Fibroblast of upper back skin (primary cell): Measurements from ENCODE around the gene MBLAC2.

Source experiments
- DNase-seq: peaks from one replicate; pipeline ENCODE4 v3.0.0-alpha.2; 2013

MBLAC2 gene

DNA sequence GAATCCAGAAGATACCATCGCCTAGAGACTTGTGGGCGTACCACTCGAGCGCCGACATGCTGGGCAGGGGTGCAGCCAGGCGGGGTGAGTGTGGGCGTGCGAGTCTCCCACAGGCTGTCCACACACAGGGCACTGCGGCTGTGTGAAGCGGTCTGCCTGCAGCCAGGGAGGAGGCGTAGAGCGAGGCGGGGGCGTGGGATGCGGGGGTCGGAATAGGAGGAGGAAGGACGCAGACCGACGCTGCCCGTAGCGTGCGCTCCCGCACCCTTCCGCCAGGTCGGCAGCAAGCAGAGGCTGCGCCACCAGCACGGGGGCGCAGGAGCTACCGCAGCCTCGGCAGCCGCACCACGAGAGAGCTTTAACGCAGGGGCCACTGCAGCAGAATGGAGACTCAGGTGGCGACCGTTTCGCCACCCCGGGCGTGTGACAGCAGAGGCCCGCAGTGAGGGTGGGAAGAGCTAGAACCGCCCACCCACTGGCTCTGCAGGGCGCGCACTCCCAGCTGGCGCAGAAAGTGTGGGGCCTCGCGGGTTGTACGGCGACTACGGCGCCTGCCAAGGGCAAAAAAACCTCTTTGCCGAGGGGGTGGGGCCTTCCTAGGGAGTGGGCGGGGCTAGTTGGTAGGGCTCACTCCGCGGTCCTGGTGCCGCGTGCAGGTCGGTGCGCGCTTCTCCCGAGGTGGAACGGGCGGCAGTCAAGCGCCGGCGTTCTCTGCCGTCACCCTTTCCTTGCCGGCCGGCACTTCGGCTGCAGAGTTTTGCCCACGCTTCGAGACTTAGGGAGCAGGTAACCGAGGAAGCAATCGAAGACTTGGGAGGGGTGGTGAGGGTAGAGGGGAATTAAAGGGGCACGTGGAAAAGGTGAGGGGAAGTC is at the start of gene MBLAC2, which contains the start of gene POLR3G:
Gene MBLAC2, minus strand, starts transcription at position 537 of the 873 bp plus-strand sequence. Its CDS starts 479 bp downstream, at position 58.
Gene POLR3G, plus strand, starts transcription at position 630 of the 873 bp plus-strand sequence. CDS start 10,704 bp downstream, outside the sequence.
- peak; percentile 90 for DNase-seq

DNA sequence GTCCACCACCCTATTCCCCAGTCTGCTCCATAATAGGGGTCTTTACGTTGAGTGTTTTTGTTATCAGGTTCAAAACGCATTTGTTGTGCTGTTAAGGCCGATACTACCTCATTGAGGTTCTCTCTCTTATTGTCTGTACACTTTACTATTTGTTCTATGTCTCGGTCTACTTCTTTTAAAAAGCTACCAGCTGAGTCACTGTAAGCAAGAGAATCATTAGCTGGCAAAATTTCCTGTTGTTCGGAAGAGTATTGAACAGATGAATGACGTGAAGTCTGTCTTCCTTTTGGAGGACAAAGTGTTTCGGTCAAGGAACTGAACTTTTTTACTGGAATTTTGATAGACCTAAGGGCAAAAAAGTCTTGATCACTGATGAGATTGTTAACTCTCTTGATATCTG is 44.5 kb upstream of the MBLAC2 start:
- no peak for DNase-seq

DNA sequence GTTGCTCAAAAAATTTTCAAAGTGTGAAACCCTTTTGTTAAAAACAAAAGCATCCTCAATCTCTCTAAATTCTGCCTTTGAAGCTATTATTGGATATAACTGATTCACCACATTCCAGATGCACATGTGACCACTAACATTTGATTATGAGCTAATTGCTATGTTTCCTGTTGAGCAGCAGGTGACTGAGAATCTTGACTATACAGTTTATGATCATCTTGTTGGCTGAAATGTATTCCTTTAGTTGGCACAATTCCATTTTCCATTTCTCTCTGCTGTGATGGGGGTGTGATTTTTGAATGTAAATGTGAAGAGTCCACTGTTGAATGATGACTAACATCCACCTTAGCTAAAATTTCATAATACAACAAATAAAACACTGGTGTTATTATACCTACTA is 44.1 kb upstream of the MBLAC2 start:
- peak; percentile 28 for DNase-seq

DNA sequence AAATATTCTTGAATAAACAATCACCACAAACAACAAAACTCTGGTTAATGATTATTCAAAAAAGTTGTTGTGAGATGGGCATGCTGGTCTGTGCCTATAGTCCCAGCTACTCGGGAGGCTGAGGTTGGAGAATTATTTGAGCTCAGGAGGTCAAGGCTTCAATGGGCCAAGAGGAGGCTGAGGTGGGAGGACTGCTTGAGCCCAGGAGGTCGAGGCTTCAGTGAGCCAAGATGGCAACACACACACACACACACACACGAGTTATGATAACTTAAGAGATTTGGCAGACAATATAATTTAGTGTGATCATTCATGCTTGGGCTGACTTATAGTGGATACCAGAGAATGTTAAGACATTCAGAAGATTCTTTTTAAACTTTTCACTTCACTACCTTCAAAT is 39.9 kb upstream of the MBLAC2 start:
- DNase-seq: no peak

DNA sequence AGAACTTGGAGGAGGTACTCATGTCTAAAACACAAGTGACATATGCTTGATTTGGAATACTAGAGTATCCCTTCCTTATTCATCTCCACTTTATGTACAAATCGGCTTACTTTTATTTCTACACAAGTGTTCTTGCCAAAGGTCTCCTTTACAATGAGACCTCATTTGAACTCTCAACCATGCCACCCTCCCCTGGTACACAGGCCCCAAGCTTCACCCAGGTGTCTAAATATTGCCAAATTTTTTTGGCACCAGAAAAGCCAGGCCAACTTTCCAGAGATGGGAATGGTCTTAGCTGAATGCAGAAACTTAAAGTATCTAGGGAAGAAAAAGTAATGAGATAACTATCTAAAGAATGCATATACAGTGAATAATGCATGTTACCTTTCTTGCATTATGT is 35.9 kb upstream of the MBLAC2 start:
- DNase-seq: no peak

DNA sequence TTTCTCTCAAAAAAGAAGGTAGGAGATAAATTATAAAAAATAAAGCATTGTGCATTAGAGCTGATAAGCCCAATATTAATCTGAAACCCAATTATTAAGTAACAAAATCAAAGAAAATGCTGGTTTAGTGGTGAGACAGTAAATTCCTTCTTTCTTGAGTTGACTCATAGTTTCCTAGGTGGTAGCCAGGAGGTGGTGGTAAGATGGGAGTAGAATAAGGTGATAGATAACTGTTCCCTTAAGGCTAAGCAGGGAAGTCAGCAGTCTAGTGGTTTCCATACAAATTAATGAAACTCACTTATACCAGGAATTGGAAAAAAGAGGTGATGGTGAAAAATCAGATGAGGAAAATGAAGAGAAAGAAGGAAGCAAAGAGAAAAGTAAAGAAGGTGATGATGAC is 31.6 kb upstream of the MBLAC2 start:
- no peak for DNase-seq

DNA sequence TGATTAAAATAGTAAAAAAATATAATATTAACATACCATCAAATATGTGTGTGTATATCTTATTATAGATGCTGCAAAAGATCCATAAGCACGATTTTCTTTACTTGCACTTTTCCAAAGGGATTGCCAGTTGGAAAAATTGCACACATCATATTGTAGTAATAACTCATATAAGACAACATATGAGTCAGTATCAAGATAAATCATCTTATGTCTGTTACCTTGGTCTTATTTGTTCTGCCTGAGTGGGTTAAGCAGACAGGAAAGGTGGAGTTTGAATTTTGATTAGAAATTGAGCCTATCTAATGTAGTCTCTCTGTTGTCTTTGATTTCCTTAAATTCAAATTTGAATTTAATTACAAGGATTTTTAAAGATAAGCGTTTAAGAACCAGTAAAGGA is 30.2 kb upstream of the MBLAC2 start:
- no peak for DNase-seq

DNA sequence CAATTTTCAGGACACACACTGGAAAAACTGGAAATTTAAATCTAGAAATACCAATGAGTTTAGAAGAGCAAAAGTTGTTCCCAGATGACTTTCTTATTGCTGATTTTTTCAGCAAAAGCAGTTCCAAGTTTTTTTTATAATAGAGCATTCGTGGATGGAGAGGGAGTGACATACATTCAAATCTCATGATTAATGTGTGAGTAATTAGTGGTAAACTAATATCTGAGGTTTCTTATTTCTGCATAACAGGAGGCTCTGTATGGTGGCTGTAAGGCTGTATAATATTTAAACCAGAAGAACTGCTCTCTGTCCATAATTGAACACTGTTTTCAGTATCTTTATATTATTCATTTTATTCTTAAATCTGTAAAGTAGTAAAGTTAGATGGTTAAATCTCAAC is 29.0 kb upstream of the MBLAC2 start:
- peak; percentile 8 for DNase-seq

DNA sequence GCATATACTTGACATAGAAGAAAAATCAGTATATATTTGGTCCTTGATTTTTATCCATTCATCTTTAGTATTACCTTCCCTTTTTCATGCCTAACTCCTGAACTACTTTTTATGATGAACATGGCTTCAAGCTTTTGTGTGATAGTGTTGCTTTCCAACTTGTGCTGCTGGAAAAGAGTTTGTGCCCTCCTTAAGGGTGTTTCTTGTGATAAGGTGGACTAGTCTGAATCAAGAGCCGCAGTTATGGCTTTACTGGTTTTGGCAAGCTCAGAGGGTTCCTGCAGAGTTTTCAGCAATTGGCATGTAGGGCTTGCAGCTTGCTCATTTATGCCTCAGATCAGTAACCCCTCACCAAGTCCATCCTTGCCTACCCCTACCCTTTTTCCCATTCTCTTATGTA is 20.6 kb upstream of the MBLAC2 start:
- DNase-seq: no peak

DNA sequence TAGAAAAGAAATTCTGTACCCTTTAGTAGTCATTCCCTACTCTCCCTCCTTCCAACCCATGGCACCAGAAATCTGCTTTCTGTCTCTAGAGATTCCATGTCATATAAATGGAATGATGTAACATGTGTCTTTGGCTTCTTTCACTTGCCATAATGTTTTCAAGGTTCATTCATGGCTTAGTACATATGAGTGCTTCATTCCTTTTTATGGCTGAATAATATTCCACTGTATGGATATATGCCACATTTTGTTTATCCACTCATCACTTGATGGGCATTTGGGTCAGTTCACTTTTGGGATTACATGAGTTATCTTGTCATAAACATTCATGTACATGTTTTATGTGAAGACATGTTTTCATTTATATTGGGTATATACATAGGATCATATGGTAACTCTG is 19.5 kb upstream of the MBLAC2 start:
- no peak for DNase-seq

DNA sequence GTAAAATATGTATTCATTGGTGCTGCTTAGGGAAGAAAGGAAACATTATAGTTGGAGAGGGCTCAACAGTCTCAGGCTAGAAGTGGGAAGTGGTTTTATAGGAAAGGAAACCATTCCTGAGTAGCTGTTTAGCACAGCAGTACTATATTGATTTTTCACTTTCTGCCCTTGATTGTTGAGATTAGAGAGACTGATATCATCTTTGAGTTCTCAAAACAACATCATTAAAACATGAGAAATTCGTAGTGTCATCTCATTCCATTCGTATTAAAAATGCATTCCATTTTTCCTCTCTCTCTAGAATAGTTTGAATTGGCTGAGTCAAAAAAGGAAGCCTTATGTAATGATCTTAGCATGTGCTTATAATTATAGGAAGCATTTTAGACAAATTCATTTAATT is 14.2 kb upstream of the MBLAC2 start:
- peak; percentile 71 for DNase-seq

DNA sequence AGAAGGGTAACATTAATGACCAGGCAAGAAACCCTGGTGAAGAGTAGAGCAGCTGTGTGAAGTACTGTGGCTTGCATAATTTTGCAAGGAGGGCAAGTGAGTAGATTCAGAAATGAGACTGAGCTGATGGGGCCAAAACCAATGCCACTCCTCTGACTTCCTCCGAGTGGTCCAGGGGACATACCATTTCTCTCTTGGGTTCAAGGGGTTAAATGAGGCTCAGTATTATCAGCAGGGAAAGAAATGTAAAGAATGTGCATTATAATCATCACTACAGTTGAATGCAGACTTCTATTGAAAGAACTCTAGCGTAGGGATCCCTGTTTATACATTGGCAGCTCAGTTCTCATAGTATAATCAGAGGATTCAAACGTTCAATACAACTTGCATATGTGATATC is 10.0 kb upstream of the MBLAC2 start:
- no peak for DNase-seq

DNA sequence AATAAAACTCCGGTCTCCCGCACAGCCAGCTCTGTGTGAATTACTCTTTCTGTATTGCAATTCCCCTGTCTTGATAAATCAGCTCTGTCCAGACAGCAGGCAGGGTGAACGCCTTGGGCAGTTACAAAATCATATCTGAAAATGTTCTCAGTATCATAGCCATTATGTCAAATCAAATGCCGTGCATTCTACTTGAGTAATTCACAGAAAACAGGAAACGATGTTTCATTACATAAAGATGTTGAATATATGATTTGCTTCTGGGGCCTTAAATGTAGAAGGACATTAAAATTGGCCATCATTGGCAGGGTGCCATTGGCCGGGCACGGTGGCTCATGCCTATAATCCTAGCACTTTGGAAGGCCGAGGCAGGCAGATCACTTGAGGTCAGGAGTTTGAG is 8.6 kb upstream of the MBLAC2 start:
- no peak for DNase-seq

DNA sequence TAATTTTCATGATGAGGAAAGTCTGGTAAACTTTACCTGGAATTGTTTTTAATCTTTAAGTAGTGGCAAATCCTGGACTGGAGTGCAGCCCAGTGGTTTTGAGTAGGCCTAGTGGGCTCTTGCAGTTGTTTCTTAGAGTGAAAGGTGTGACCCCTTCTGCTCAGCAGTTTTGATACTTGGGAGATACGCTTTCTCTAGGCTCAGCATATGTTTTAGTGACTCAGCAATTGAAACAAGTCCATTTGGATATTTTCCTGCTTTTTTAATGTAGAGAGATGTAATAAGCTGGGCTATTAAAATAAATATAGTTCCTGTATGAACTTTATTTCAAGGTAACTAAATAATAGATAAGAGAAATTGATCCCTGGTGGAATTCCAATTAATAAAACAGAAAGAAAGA is 6.1 kb upstream of the MBLAC2 start:
- DNase-seq: no peak

DNA sequence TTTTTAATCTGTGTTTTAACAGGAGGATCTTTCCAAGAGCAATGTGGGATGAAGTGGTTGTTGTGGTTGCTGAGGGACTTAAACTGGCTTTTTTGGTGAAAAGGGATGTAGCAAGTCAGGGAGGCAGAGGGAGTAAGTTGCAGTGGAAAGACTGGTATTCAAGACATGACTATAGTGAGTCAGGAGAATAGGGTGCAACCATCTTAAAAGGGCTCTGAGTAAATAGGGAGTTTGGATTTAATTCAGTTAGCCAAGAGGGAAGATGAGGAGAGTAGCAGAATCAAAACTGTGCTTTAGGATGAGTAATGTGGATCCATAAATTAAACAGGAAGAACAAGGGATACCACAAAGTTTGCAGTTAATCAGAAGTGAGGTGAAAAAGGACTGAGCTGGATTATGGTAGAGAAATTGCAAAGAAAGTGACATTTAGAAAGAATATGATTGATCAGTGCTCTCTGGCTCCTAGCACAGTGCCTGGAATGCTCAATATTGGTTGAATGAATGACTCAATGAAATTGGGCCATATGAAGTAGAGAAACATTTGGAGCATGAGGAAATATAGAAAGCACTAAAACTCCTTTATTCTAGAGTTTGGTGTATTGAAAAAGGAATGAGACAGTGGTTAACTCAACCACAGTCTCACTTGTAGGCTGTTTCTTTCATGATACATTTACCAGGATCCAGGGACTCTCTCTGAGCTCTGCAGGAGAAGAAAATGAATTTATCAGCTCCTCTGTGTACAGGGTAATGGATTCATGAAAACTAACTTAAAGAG is 5.2 kb upstream of the MBLAC2 start:
- peak; percentile 52 for DNase-seq

DNA sequence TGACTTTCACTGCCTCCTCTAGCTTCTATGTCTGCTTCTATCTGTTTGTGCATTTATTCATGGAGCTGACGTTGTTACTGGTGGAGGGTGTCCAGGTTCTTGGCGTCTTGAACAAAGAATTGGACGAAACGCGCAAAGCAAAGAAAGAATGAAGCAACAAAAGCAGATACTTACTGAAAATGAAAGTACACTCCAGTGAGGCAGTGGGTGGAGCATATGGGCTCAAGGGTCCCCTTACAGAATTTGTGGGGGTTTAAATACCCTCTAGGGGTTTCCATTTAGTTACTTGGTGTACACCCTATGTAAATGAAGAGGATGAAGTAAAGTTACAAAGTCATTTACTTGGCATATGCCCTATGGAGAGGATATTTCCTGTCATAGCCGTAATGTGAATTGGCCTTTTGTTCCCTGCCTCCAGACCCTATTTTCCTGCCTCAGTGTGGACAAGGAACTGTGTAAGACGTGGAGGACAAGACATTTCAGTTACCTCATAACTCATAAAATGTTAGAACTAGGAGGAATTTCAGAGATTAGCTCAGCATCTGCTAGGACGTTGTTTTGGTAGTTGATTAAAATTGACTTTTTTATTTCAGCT is 3.1 kb upstream of the MBLAC2 start:
- DNase-seq: no peak

DNA sequence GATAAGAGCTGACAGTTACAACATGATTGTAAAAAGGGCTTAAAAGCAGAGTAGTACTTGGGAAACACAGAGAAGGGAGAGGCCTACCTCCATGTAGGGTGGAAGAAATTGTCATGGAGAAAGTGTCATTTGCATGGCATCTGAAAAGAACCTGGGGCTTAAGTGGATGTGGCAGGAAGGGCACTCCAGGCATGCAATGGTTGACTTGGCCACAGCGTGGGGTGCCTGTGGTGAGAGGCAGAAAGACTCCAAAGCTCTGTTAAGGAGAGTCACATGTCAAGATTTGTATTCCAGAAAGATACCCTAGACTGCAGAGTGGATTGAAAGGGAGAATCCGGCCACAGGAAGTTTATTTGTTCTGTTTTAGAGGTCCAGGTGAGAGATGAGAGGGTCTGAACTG is 2.5 kb upstream of the MBLAC2 start:
- no peak for DNase-seq

DNA sequence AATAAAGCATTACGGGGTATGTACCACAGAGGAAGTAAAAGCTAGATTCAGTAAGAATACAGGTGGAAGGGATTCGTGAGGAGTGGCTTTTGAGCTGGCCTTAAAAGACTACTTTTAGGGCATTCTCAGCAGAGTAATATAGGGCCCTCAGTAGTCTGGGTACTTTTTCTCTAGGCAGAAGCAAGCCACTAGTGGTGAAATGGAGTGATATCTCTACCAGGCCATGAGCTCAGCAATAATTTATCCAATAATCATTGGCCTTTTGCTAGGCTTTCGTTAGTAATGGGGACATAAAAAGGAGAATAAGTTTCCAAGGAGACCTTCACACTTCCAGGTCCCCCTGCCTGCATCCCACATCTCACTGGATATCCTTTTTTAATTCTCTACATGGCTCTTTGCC is 1.8 kb upstream of the MBLAC2 start:
- no peak for DNase-seq

DNA sequence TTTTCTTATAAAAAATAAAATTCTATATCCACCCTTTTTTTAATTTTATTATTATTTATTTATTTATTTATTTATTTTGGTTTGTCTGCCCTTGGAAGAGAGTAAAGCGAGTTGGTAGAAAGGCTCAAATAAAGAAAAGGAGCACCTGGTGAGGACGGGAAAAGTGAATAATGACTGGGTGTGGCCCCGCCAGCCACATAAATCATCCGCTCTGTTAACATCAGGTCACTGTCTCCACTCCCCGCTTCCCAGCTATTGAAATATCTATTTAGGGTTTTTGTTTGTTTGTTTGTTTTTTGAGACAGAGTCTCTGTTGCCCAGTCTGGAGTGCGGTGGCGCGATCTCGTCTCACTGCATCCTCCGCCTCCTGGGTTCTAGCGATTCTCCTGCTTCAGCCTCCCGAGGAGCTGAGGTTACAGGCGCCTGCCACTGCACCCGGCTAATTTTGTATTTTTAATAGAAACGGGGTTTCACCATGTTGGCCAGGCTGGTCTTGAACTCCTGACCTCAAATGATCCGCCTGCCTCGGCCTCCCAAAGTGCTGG is 937 bp upstream of the MBLAC2 start:
- DNase-seq: no peak

DNA sequence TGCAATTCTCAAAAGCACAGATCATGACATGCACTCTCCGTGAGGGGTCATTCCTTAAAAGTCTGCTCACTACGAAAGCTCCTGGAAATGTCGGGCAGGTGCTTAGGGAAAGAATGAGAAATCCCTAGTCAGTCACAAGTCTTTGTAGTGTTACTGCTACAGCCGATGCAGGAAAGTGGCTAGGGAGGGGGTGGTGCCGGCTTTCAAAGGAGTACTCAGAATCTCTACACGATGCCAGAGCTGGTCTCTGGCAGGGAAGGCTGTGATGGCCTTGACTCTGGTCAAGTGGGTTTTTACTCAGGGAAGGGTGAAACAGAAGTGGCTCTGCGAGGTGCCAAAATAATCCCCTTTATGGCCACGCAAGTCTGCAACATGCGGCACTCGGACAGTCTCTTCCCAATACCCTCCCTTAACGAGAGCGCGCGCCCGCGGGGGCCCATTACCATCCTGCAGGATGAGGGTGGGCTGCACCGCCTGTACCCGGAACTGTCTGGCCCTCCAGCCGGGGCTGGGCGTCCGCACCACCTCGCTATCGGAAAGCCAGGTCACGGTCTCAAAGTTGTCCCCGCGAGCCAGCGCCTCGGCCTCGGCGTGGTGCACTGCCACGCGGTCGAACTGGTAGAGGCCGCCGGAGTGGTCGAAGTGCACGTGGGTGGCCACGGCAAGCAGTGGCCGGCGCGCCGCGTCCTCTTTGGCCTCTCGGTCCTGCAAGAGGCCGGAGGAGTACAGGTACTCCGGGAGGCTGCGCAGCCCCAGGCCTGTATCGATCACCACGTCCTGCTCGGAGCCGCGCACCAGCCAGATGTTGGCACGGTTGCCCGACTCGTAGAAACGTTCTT is 956 bp downstream of the MBLAC2 start:
- DNase-seq: peak; percentile 5

DNA sequence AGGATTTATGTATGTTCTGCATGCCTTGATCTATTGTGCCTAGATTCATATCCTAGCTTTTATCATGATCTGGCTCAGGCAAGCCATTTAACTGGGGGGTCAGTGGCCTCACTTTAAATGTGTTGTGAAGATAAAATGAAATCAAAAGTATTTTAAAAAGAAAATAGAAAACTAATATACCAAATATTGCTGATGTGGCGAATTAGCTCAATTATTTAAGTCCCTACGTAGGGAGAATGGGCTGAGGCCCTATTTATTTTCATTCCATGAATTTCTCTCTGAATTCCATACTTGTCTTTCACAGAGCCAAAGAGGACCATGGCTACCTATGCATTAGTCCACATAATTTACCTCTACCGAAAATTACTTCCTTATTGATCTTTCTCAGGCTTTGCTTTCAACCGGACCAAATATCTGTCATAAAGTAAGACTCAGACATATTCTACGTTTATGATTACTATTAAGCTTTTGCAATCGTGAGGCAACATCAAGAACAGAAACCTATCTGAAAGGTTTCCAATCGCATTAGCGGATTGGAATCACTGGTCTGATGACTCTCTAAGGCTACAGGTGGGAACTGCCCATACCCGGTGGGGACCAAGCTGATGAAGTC is 1.7 kb downstream of the MBLAC2 start:
- DNase-seq: peak; percentile 2

DNA sequence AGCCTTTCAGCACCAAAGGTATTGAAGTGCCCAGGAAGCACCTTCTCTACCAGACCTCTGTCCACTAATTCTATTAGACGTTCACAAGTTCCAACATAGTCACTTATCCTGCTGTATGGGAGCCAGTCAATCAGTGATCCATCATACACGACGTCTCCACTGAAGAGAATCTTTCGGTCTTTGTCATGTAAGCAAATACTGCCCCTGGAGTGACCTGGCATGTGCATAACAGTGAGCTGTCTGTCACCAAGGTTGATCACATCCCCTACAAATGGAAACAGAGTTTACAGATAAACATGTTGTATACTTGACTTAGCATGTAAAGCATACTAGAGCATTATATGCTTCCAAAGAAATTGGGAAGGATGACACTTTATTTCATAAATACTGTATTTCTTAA is 13.3 kb downstream of the MBLAC2 start:
- DNase-seq: no peak
